ENCODE results near the gene ZEB1. TPM values are rescaled to one million over a fixed set of nuclear protein-coding genes. Genes with fewer than 3 reads are reported as not detected.

Gene ZEB1
- total and polyA plus RNA-seq, 2 of the 4 experiments (the other 2 are of a cell fraction) = 23.7 to 108 TPM

- dilution Hi-C loops (cut with HindIII; ENCODE audit: low sequenced_read_pairs, unreplicated experiment) = no loop called here
Measured at GRCh38 chr10:31399171-31399570, 80.2 kb downstream of the ZEB1 start.

More at GRCh38 chr10:31399171-31399570, 80.2 kb downstream of the ZEB1 start:
- no peak overlapping the region for H2AFZ ChIP-seq (replicated peaks; ENCODE audit: low read length, poor library complexity)
- H3K4me3 ChIP-seq (ENCODE audit: insufficient read depth, low read depth, low read length) = no peak overlapping the region
- in situ Hi-C loops (cut with MboI; ENCODE audit: low sequenced_read_pairs) (no loop called here), intact Hi-C loops (cut with micrococcal nuclease) (no loop called here)
- no peaks in the 10 kb centered on the region for H3K27me3 ChIP-seq (ENCODE audit: control insufficient read depth, insufficient read depth, low read length)
- H2BK5ac ChIP-seq (ENCODE audit: low read depth, low read length, poor library complexity, severe bottlenecking) = no peak overlapping the region
- no peak overlapping the region for H2AK9ac ChIP-seq (replicated peaks; ENCODE audit: low read depth, low read length, poor library complexity)
- H4K91ac ChIP-seq (ENCODE audit: insufficient read depth, low read depth, low read length) = no peak overlapping the region
- H3K9ac ChIP-seq (ENCODE audit: low read depth, low read length) = no peak overlapping the region
- no peak overlapping the region for H3K27ac ChIP-seq (ENCODE audit: insufficient read depth, low read length)
- H3K23ac ChIP-seq (ENCODE audit: low read depth, low read length) = no peak overlapping the region
- peaks cover 8% of the 10 kb centered on the region for H3K9me1 ChIP-seq (ENCODE audit: insufficient read depth, low read length)
- no TSS peak for BruUV-seq (replicated peaks)
- ChIA-PET POLR2A (ENCODE audit: unreplicated experiment) (no interaction called here), CTCF (no interaction called here)
- no CpG with 5 or more reads among the region's 5 CpGs for WGBS, 2 experiments (ENCODE audit: extremely low coverage in 2 of 2, insufficient read length in 1 of 2)
- no peak for DNase-seq
- H3K9me3 ChIP-seq (ENCODE audit: control insufficient read depth, insufficient read depth, low read length) = no peaks in the 10 kb centered on the region
- no peak overlapping the region for H2BK15ac ChIP-seq (ENCODE audit: low read depth, low read length)
- TF ChIP-seq CEBPB (IDR thresholded peaks at IDR 0.05; ENCODE audit: low read depth, low read length) (no peak), POLR2A (IDR thresholded peaks at IDR 0.05; ENCODE audit: low read depth, low read length) (no peak), SMC3 (IDR thresholded peaks at IDR 0.05; ENCODE audit: low read depth, low read length) (no peak), ELK1 (IDR thresholded peaks at IDR 0.05; ENCODE audit: borderline replicate concordance, low read depth, low read length) (no peak), NFE2L2 (IDR thresholded peaks at IDR 0.05; ENCODE audit: low read depth, low read length) (no peak), MXI1 (IDR thresholded peaks at IDR 0.05; ENCODE audit: borderline replicate concordance, low read depth, low read length) (no peak), USF2 (IDR thresholded peaks at IDR 0.05; ENCODE audit: low read depth, low read length) (no peak), CHD1 (IDR thresholded peaks at IDR 0.05; ENCODE audit: low read depth, low read length) (no peak), BHLHE40 (IDR thresholded peaks at IDR 0.05; ENCODE audit: low read depth, low read length) (no peak), CTCF (conservative IDR thresholded peaks at IDR 0.05; ENCODE audit: low read depth, low read length) (no peak)
- no peak overlapping the region for H4K5ac ChIP-seq (ENCODE audit: low read depth, low read length)
- no peak overlapping the region for H3K4me2 ChIP-seq (ENCODE audit: low read depth, low read length)
- no peak overlapping the region for H3K56ac ChIP-seq (ENCODE audit: extremely low read depth, insufficient read depth, low read length)
- H3K4ac ChIP-seq (ENCODE audit: low read depth, low read length) = no peak overlapping the region
- H4K20me1 ChIP-seq (ENCODE audit: insufficient read depth, low read length) = peaks cover 64% of the 10 kb centered on the region; the same call in 1 of the 2 replicates
- ATAC-seq (ENCODE audit: low read depth) = no peak
- H2AK5ac ChIP-seq (ENCODE audit: low read depth, low read length) = no peak overlapping the region
- H4K8ac ChIP-seq (ENCODE audit: low read depth in 2 of 2, low read length in 2 of 2) = no peak overlapping the region
- H3K18ac ChIP-seq (ENCODE audit: low read depth, low read length) = no peak overlapping the region
- no peak overlapping the region for H2BK20ac ChIP-seq (ENCODE audit: low read depth, low read length)
- H3K4me1 ChIP-seq (ENCODE audit: control insufficient read depth, insufficient read depth, low read length) = peaks cover 5% of the 10 kb centered on the region; the same call in 1 of the 2 replicates
- H3K14ac ChIP-seq (replicated peaks; ENCODE audit: low read depth, low read length) = no peak overlapping the region
- H3K79me1 ChIP-seq (ENCODE audit: low read depth in 1 of 2, low read length in 2 of 2) = peaks cover 22 to 61% of the 10 kb centered on the region in 2 experiments
- H3K36me3 ChIP-seq (ENCODE audit: control insufficient read depth, insufficient read depth, low read length) = peaks cover 4% of the 10 kb centered on the region; the same call in 1 of the 2 replicates
- no peak overlapping the region for H2BK120ac ChIP-seq (ENCODE audit: low read depth, low read length)
